NCI-H1417 treated with DMSO at 0.1 percent for 48 hours (cell line): ENCODE results near the gene PTPN13.

ENCODE experiments used
- DNase-seq: peaks from one replicate; lab custom pipeline; 2025; lab: John Stamatoyannopoulos, UW

Gene PTPN13

GRCh38 chr4:86593688-86594558 is at the start of gene PTPN13:
PTPN13 (plus strand) TSS chr4:86594315; CDS start chr4:86635257, 40,942 bp downstream.
- peak; percentile 85 for DNase-seq

- DNase-seq: no peak
Measured at GRCh38 chr4:86547140-86547539, 47.0 kb upstream of the PTPN13 start.

- DNase-seq: no peak
Measured at GRCh38 chr4:86549163-86549788, 44.8 kb upstream of the PTPN13 start.

- no peak for DNase-seq
Measured at GRCh38 chr4:86551387-86551786, 42.7 kb upstream of the PTPN13 start.

- no peak for DNase-seq
Measured at GRCh38 chr4:86554646-86555045, 39.5 kb upstream of the PTPN13 start.

- no peak for DNase-seq
Measured at GRCh38 chr4:86556791-86557415, 37.2 kb upstream of the PTPN13 start.

GRCh38 chr4:86557526-86557925 is 36.6 kb upstream of the PTPN13 start:
- no peak for DNase-seq

- DNase-seq: no peak
Measured at GRCh38 chr4:86558258-86558657, 35.9 kb upstream of the PTPN13 start.

- no peak for DNase-seq
Measured at GRCh38 chr4:86558797-86559196, 35.3 kb upstream of the PTPN13 start.

- DNase-seq: no peak
Measured at GRCh38 chr4:86560447-86560846, 33.7 kb upstream of the PTPN13 start.

GRCh38 chr4:86561256-86561655 is 32.9 kb upstream of the PTPN13 start:
- no peak for DNase-seq

GRCh38 chr4:86563416-86563815 is 30.7 kb upstream of the PTPN13 start:
- no peak for DNase-seq

- no peak for DNase-seq
Measured at GRCh38 chr4:86564795-86565194, 29.3 kb upstream of the PTPN13 start.

- DNase-seq: no peak
Measured at GRCh38 chr4:86565651-86566050, 28.5 kb upstream of the PTPN13 start.

GRCh38 chr4:86569103-86569870 is 24.8 kb upstream of the PTPN13 start:
- DNase-seq: no peak

GRCh38 chr4:86579941-86580340 is 14.2 kb upstream of the PTPN13 start:
- DNase-seq: no peak

- no peak for DNase-seq
Measured at GRCh38 chr4:86582410-86582809, 11.7 kb upstream of the PTPN13 start.

- DNase-seq: no peak
Measured at GRCh38 chr4:86586160-86586572, 7.9 kb upstream of the PTPN13 start.

- DNase-seq: no peak
Measured at GRCh38 chr4:86586626-86587380, 7.3 kb upstream of the PTPN13 start.

GRCh38 chr4:86587381-86588140 is 6.6 kb upstream of the PTPN13 start:
- no peak for DNase-seq
